K562 (cell line): ENCODE measurements around the gene NEDD4. TPM values are rescaled to one million over a fixed set of nuclear protein-coding genes. Genes with fewer than 3 reads are reported as not detected.

ENCODE experiments used
- CREM ChIP-seq: IDR thresholded peaks from 2 replicates; pipeline ENCODE4 v1.6.1; 2014; ENCODE audit warnings: antibody characterized with exemption, low read depth
- MAZ ChIP-seq, 2 experiments: fragments of 450-650 bp in 1 of 2; sonication (generic) in 1 of 2; formaldehyde crosslinking; IDR thresholded peaks in 1 of 2; conservative IDR thresholded peaks in 1 of 2; 2 replicates each; pipeline versions ENCODE4 v1.4.0 to v1.5.0; 2020; ENCODE audit warnings: mild to moderate bottlenecking in 1 of 2, missing genetic modification reagents in 1 of 2
- NRF1 ChIP-seq, 2 experiments: fragments of 450-650 bp; IDR thresholded peaks in 1 of 2; conservative IDR thresholded peaks in 1 of 2; 2 replicates each; pipeline ENCODE4 v1.6.1; 2014; ENCODE audit warnings: mild to moderate bottlenecking in 2 of 2
- RBFOX2 ChIP-seq: fragments of 200-400 bp; formaldehyde crosslinking; IDR thresholded peaks from 2 replicates; pipeline ENCODE4 v1.6.1; 2017; ENCODE audit warnings: low read depth, mild to moderate bottlenecking, low read length, moderate library complexity
- SIN3B ChIP-seq: fragments of 450-650 bp; IDR thresholded peaks from 2 replicates; pipeline ENCODE4 v1.6.1; 2017; ENCODE audit warnings: low read depth, mild to moderate bottlenecking, moderate library complexity
- TARDBP ChIP-seq: fragments of 450-650 bp; IDR thresholded peaks from 2 replicates; pipeline ENCODE4 v1.6.1; 2016
- ZFP1 ChIP-seq: fragments of 450-650 bp; formaldehyde crosslinking; IDR thresholded peaks from 2 replicates; pipeline ENCODE4 v1.4.0; 2020; ENCODE audit warnings: mild to moderate bottlenecking, mixed read lengths
- ZNF436 ChIP-seq: fragments of 250-450, 450-650 bp; sonication (Bioruptor Pico); formaldehyde crosslinking; IDR thresholded peaks from 2 replicates; pipeline ENCODE4 v1.7.0; 2020; ENCODE audit warnings: mild to moderate bottlenecking
- ZNF79 ChIP-seq: fragments of 250-450 bp; sonication (Bioruptor Pico); IDR thresholded peaks from 2 replicates; pipeline ENCODE4 v1.4.0; 2020; ENCODE audit warnings: low read depth, mild to moderate bottlenecking, moderate library complexity
- polyA plus RNA-seq, 8 experiments: library from polyadenylated mRNA; depleted of rRNA in 4 of 8; stranded (reverse) in 5 of 8; unstranded in 3 of 8; fragments of >200 nt; fragmentation: Nextera tagmentation in 2 of 8; fragmentation: Illumina TruSeq in 1 of 8; extraction: Ambion mirVana in 2 of 8; extraction: Trizol in 1 of 8; gene quantifications; 2 replicates each; pipeline versions ENCODE4 v1.2.1 to v1.2.3, GENCODE V29; 2011 to 2014; ENCODE audit warnings: inconsistent platforms in 1 of 8, missing spikeins in 1 of 8
- total RNA-seq, 7 experiments: library from RNA; depleted of rRNA in 6 of 7; stranded (reverse); fragments of >200 nt in 6 of 7; fragmentation: Illumina TruSeq in 2 of 7; extraction: Trizol in 2 of 7; gene quantifications; 2 replicates each; pipeline versions ENCODE4 v1.2.1 to v1.2.3, GENCODE V29; 2011 to 2021; ENCODE audit warnings: low replicate concordance in 1 of 7
- TF ChIP-seq, protein P1 (sequence below), 2 experiments: fragments of 450-650 bp; IDR thresholded peaks; 2 replicates each; pipeline ENCODE4 v1.6.1; 2016
- TF ChIP-seq, protein P2 (sequence below): fragments of 450-650 bp; formaldehyde crosslinking; IDR thresholded peaks from 2 replicates; pipeline ENCODE4 v1.4.0; 2022; ENCODE audit warnings: missing genetic modification characterization
- TF ChIP-seq, protein P3 (sequence below), 2 experiments: fragments of 450-650 bp; conservative IDR thresholded peaks; 2 replicates each; pipeline ENCODE4 v1.6.1; 2017; ENCODE audit warnings: mild to moderate bottlenecking in 2 of 2, moderate library complexity in 2 of 2
- TF ChIP-seq, protein P4 (sequence below): sonication (generic); formaldehyde crosslinking; IDR thresholded peaks from 2 replicates; pipeline ENCODE4 v1.8.1; 2023; ENCODE audit warnings: mild to moderate bottlenecking, missing genetic modification reagents

Gene NEDD4
- total and polyA plus RNA-seq, 9 of the 15 experiments (the other 6 are each of a cell fraction or from before 2014, with no cell fraction given), result 7.2 to 23.7 (median 17.3) TPM

DNA sequence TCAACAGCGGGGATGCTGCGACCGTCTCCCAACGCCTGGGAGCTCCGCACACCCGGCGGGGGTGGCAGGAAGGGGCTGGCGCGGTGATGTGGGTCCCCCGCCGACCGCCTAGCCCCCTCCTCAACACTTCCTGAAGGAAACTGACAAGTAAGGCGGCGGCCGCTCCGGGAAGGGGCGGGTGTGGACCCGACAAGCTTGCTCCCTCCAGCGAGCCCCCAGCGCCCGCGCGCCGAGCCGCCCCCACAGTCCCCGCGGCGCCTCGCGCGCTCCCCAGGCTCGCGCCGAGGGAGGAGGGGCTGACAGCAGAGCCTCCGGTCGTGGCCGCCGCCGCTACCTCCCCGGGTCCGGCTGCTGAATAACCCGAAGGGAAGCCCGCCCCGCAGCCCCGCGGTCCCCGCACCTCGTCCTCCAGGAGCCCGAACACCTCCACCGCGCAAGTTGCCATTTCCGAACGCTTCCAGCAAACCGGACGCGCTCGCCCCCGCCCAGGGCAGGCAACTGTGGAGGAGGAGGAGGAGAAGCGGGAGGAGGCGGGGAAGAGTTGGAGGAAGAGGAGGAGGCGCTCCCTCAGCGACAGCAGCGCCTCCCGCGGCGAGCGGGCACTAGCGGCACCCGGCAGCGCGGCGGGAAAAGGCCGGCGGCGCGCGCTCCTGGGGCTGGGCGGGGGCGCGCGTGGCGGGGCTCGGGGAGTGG, at the start of gene NEDD4 (continued):
- TF ChIP-seq TARDBP, result 0 out of 2 replicates have a peak, but pooled peaks have one; percentile 7
- TF ChIP-seq, protein P1, sequence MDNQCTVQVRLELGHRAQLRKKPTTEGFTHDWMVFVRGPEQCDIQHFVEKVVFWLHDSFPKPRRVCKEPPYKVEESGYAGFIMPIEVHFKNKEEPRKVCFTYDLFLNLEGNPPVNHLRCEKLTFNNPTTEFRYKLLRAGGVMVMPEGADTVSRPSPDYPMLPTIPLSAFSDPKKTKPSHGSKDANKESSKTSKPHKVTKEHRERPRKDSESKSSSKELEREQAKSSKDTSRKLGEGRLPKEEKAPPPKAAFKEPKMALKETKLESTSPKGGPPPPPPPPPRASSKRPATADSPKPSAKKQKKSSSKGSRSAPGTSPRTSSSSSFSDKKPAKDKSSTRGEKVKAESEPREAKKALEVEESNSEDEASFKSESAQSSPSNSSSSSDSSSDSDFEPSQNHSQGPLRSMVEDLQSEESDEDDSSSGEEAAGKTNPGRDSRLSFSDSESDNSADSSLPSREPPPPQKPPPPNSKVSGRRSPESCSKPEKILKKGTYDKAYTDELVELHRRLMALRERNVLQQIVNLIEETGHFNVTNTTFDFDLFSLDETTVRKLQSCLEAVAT (IDR thresholded peaks at IDR 0.05), result no peak
- peak; percentile 10; the same call in 1 of the 2 replicates for TF ChIP-seq CREM
- TF ChIP-seq, protein P2, sequence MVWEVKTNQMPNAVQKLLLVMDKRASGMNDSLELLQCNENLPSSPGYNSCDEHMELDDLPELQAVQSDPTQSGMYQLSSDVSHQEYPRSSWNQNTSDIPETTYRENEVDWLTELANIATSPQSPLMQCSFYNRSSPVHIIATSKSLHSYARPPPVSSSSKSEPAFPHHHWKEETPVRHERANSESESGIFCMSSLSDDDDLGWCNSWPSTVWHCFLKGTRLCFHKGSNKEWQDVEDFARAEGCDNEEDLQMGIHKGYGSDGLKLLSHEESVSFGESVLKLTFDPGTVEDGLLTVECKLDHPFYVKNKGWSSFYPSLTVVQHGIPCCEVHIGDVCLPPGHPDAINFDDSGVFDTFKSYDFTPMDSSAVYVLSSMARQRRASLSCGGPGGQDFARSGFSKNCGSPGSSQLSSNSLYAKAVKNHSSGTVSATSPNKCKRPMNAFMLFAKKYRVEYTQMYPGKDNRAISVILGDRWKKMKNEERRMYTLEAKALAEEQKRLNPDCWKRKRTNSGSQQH (CRISPR knock-in tag), result no peak
- TF ChIP-seq ZNF436 (CRISPR knock-in tag), result no peak
- no peak for TF ChIP-seq ZNF79
- TF ChIP-seq RBFOX2, result peak; percentile 96
- TF ChIP-seq, protein P3, sequence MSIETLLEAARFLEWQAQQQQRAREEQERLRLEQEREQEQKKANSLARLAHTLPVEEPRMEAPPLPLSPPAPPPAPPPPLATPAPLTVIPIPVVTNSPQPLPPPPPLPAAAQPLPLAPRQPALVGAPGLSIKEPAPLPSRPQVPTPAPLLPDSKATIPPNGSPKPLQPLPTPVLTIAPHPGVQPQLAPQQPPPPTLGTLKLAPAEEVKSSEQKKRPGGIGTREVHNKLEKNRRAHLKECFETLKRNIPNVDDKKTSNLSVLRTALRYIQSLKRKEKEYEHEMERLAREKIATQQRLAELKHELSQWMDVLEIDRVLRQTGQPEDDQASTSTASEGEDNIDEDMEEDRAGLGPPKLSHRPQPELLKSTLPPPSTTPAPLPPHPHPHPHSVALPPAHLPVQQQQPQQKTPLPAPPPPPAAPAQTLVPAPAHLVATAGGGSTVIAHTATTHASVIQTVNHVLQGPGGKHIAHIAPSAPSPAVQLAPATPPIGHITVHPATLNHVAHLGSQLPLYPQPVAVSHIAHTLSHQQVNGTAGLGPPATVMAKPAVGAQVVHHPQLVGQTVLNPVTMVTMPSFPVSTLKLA (conservative IDR thresholded peaks at IDR 0.05), result peak in 1 of 2 experiments; percentile 69; a peak in 1 of 4 replicates
- no peak for TF ChIP-seq ZFP1
- peak; percentile 92 to 93 for TF ChIP-seq MAZ (CRISPR knock-in tag; conservative IDR thresholded peaks at IDR 0.05 in 1 of 2, IDR thresholded peaks at IDR 0.05 in 1 of 2)
- TF ChIP-seq, protein P4, sequence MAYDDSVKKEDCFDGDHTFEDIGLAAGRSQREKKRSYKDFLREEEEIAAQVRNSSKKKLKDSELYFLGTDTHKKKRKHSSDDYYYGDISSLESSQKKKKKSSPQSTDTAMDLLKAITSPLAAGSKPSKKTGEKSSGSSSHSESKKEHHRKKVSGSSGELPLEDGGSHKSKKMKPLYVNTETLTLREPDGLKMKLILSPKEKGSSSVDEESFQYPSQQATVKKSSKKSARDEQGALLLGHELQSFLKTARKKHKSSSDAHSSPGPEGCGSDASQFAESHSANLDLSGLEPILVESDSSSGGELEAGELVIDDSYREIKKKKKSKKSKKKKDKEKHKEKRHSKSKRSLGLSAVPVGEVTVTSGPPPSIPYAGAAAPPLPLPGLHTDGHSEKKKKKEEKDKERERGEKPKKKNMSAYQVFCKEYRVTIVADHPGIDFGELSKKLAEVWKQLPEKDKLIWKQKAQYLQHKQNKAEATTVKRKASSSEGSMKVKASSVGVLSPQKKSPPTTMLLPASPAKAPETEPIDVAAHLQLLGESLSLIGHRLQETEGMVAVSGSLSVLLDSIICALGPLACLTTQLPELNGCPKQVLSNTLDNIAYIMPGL, result 0 out of 2 replicates have a peak, but pooled peaks have one; percentile 70
- peak; percentile 34 to 53; a peak in 3 of 4 replicates for TF ChIP-seq NRF1 (conservative IDR thresholded peaks at IDR 0.05 in 1 of 2, IDR thresholded peaks at IDR 0.05 in 1 of 2)
- TF ChIP-seq SIN3B, result 0 out of 2 replicates have a peak, but pooled peaks have one; percentile 23
